Spinal cord (tissue), 10 donors: ENCODE results near the gene RBM28. TPM values are rescaled to one million over a fixed set of nuclear protein-coding genes. Genes with fewer than 3 reads are reported as not detected.

Experiments
- DNase-seq, 6 donors: peaks; one replicate each; pipeline versions ENCODE4 v3.0.0 to v3.0.0-alpha.2; 2013 to 2015; ENCODE audit warnings: low spot score in 6 of 6, low read depth in 4 of 6
- H3K27ac ChIP-seq: one replicate; pipeline ENCODE4 v1.5.1; 2013; ENCODE audit warnings: low read depth, low read length, control low read depth
- H3K27me3 ChIP-seq: one replicate; pipeline ENCODE4 v1.6.1; 2013; ENCODE audit warnings: low read length; ENCODE audit not compliant: control insufficient read depth, insufficient read depth
- H3K36me3 ChIP-seq: one replicate; pipeline ENCODE4 v1.6.1; 2013; ENCODE audit warnings: low read length; ENCODE audit not compliant: control insufficient read depth, insufficient read depth
- H3K4me1 ChIP-seq: one replicate; pipeline ENCODE4 v1.6.1; 2013; ENCODE audit warnings: low read length; ENCODE audit not compliant: control insufficient read depth, insufficient read depth
- H3K4me3 ChIP-seq: one replicate; pipeline ENCODE4 v1.5.1; 2013; ENCODE audit warnings: low read depth, low read length, control low read depth
- H3K9me3 ChIP-seq: one replicate; pipeline ENCODE4 v1.6.1; 2013; ENCODE audit warnings: low read length; ENCODE audit not compliant: control insufficient read depth, insufficient read depth
- WGBS: methylation state at CpG from one replicate; pipeline ENCODE4 v1.1.5; 2013; ENCODE audit warnings: missing lambda C conversion rate; ENCODE audit not compliant: insufficient coverage; 5-methylcytosine and 5-hydroxymethylcytosine counted together
- polyA plus RNA-seq, 2 donors: library from polyadenylated mRNA; unstranded; fragments of 120-200 nt; gene quantifications; one replicate each; pipeline ENCODE4 v1.2.1, GENCODE V29; 2013; ENCODE audit not compliant: insufficient read length in 2 of 2
- total RNA-seq, 2 donors: library from RNA; depleted of rRNA in 1 of 2; stranded (reverse); fragments of 120-200 nt in 1 of 2; fragments of >200 nt in 1 of 2; gene quantifications; one replicate each; pipeline versions ENCODE4 v1.2.3 to v1.2.4, GENCODE V29; 2013 to 2014
- donor health status: healthy.

Gene RBM28
- total and polyA plus RNA-seq, 4 donors, result 15.4 to 48.8 (median 36.6) TPM

DNA sequence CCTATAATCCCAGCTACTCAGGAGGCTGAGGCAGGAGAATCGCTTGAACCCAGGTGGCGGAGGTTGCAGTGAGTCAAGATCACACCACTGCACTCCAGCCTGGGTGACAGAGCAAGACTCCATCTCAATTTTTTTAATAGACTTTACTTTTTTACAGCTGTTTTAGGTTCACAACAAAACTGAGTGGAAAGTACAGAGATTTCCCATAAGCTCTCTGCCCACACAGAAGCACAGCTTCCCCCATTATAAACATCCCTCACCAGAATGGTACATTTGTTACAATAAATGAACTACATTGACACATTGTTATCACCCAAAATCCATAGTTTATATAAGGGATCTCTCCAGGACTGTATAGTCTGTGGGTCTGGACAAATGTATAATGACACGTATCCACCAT lies 32.4 kb upstream of the RBM28 start:
- no peaks in the 10 kb centered on the region for H3K36me3 ChIP-seq
- H3K9me3 ChIP-seq, result no peaks in the 10 kb centered on the region
- DNase-seq, result no peak
- no peaks in the 10 kb centered on the region for H3K27me3 ChIP-seq
- WGBS, result 93% methylated on average over 3 of the region's 3 CpGs
- no peak overlapping the region for H3K4me3 ChIP-seq
- H3K4me1 ChIP-seq, result peaks cover 3% of the 10 kb centered on the region
- H3K27ac ChIP-seq, result no peak overlapping the region

DNA sequence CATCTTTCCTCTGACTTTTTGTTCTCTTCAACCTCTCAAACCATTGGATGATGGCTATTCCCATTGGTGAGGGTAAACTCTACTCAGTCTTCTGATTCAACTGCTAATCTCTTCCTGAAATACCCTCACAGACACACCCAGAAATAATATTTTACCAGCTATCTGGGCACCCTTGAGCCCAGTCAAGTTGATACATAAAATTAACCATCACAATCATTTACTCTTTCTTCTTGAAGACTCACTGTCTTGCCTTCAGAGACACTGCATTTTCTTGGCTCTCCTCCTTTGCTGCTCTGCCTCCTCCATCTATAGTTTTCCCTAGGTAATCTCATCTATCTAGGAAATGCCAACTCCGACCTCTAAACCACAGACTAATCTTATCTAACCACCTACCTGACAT lies 30.3 kb upstream of the RBM28 start:
- Histone ChIP-seq H3K36me3 (no peaks in the 10 kb centered on the region), H3K27me3 (no peaks in the 10 kb centered on the region), H3K9me3 (no peaks in the 10 kb centered on the region), H3K27ac (no peak overlapping the region), H3K4me3 (no peak overlapping the region), H3K4me1 (no peaks in the 10 kb centered on the region)
- 72% methylated on average over 1 of the region's 1 CpG for WGBS
- no peak for DNase-seq

DNA sequence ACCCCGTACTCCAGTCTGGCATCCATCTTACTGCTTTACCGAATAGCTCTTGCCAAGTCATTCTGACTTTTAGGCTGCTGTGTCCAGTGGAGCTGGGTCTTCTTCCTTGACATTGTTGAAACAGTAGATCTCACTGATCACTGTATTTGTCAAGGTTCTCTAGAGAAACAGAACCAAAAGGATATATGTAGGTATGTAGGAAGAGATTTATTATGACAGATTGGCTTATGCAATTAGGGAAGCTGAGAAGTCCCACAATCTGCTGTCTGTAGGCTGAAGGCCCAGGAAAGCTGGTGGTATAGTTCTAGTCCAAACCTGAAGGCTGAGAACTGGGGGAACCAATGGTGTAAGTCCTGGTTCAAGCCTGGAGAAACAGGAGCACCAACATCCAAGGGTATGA lies 29.9 kb upstream of the RBM28 start:
- Histone ChIP-seq H3K4me1 (no peaks in the 10 kb centered on the region), H3K27ac (no peak overlapping the region), H3K27me3 (no peaks in the 10 kb centered on the region), H3K4me3 (no peak overlapping the region), H3K36me3 (no peaks in the 10 kb centered on the region), H3K9me3 (no peaks in the 10 kb centered on the region)
- 80% methylated on average over 2 of the region's 2 CpGs for WGBS
- no peak for DNase-seq

DNA sequence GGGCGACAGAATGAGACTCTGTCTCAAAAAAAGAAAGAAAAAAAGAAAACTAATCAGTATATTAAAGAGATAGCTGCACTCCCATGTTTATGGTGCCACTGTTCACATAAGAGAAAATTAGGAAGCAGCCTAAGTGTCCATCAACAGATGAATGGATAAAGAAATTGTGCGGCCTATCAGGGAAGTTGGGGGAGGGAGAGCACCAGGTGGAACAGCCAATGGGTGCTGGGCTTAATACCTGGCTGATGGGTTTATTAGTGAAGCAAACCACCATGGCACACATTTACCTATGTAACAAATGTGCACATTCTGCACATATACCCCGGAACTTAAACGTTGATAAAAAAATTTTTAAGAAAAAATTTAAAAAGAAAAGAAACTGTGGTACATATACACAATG lies 26.8 kb upstream of the RBM28 start:
- no peaks in the 10 kb centered on the region for H3K9me3 ChIP-seq
- peaks cover 10% of the 10 kb centered on the region for H3K27me3 ChIP-seq
- no peak for DNase-seq
- no peaks in the 10 kb centered on the region for H3K4me1 ChIP-seq
- no peaks in the 10 kb centered on the region for H3K36me3 ChIP-seq
- H3K4me3 ChIP-seq, result no peak overlapping the region
- 88% methylated on average over 1 of the region's 4 CpGs for WGBS
- H3K27ac ChIP-seq, result no peak overlapping the region

DNA sequence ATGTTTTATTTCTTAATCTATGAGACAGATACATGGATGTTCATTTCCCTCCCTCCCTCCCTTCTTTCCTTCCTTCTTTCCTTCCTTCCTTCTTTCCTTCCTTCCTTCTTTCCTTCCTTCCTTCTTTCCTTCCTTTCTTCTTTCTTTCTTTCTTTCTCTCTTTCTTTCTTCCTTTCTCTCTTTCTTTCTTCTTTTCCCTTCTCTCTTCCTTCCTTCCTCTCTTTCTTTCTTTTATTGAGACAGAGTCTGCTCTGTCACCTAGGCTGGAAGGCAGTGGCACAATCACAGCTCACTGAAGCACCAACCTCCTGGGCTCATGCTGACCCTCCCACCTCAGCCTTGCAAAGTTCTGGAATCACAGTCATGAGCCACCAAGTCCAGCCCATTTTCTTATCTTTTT lies 23.3 kb upstream of the RBM28 start:
- Histone ChIP-seq H3K4me3 (no peak overlapping the region), H3K9me3 (no peaks in the 10 kb centered on the region), H3K27me3 (peaks cover 39% of the 10 kb centered on the region), H3K4me1 (peaks cover 7% of the 10 kb centered on the region), H3K27ac (no peak overlapping the region), H3K36me3 (no peaks in the 10 kb centered on the region)
- DNase-seq, result no peak

DNA sequence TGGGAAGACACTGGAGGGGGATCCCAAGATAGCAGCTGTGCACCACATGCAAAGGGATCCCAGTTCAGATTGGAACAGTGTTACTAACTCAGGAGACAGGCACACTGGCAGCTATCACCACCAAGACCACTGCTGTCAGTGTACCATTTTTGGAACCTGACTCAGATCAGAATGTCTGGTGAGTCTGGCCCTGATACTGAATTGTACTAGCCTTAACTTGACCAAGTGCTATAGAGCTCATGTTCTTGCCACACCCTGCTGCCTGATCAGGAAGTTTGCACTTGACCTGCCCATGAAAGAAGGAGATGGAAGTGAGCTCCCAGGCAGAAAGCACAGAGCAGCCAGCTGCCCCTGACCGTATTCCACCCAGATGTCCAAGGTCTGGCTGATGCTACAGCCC lies 22.6 kb upstream of the RBM28 start:
- Histone ChIP-seq H3K4me3 (no peak overlapping the region), H3K9me3 (no peaks in the 10 kb centered on the region), H3K4me1 (peaks cover 10% of the 10 kb centered on the region), H3K36me3 (no peaks in the 10 kb centered on the region), H3K27me3 (peaks cover 42% of the 10 kb centered on the region), H3K27ac (no peak overlapping the region)
- WGBS, result 50% methylated on average over 1 of the region's 1 CpG
- DNase-seq, result no peak

DNA sequence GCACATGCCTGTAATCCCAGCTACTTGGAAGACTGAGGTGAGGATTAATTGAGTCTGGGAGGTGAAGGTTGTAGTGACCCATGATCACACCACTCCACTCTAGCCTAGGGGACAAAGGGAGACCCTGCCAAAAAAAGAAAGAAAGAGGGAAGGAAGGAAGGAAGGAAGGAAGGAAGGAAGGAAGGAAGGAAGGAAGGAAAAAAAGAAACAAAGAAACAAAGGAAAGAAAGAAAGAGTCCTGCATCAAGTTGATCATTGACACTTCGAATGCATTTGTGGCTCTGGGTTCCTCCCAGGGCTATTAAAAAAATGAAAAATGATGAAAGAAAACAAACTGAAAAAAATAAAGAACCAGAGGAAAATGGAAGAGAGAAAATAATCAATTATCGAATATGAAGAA lies 21.7 kb upstream of the RBM28 start:
- no peak overlapping the region for H3K4me3 ChIP-seq
- H3K4me1 ChIP-seq, result peaks cover 18% of the 10 kb centered on the region
- no peaks in the 10 kb centered on the region for H3K9me3 ChIP-seq
- no peak overlapping the region for H3K27ac ChIP-seq
- peaks cover 44% of the 10 kb centered on the region for H3K27me3 ChIP-seq
- H3K36me3 ChIP-seq, result no peaks in the 10 kb centered on the region
- DNase-seq, result no peak
- WGBS, result no CpG with 5 or more reads among the region's 2 CpGs

DNA sequence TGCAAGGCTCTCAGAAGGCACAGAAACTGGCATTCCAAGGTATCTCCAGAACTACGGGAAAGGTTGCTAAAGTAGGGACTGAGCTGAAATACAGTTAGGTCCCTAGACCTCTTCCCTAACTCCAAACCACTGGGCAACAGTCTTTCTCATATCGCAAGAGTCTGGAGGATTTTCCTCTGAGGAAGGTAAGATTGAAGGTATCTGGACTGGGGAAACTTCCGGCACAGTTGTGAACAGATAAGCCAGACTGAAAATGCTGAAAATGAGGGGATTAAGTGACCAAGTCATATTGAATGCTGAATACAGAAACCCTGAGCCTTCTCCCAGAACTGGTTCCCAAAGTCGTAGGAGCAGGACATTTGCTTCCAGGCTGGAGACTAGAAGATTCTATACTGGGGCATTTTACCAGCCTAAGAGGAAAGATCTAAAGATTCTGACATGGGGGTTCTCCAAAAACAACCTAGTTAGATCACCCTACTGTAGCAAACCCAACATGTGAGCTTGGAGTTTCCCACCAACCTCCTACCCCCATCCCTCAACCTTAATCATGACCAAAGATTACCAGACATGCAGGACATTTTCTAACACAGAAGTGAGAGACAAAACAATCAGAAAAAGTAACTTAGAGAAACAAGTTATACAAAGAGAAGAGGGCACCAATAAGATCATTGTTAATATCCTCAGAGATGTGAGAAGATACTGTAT lies 20.6 kb upstream of the RBM28 start:
- Histone ChIP-seq H3K36me3 (peaks cover 3% of the 10 kb centered on the region), H3K9me3 (no peaks in the 10 kb centered on the region), H3K4me3 (no peak overlapping the region), H3K27me3 (peaks cover 44% of the 10 kb centered on the region), H3K27ac (no peak overlapping the region), H3K4me1 (peaks cover 28% of the 10 kb centered on the region)
- DNase-seq, result no peak
- 76% methylated on average over 3 of the region's 4 CpGs for WGBS

DNA sequence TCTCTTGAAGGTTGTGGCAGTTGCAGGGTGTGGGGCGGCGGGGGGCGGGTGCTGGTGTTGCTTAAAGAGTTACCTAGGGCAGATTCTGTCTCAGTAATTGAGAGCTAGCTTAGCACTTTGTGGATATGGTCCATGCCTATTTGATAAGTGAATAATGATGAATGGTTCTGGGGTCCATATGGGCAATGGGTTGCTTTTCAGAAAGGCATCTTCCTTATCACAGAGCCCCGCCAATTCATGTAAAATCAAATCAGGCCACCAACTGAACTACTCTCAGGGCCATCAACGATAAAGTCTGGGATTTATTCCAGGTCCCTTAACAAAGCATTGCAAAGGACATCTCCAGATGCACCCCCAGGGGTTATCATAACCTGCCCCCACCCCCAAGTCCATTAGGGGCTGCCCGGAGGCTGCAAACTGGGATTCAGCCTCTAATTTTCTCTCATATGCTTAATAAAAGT lies 19.6 kb upstream of the RBM28 start:
- 71% methylated on average over 2 of the region's 6 CpGs for WGBS
- DNase-seq, result no peak
- Histone ChIP-seq H3K36me3 (peaks cover 7% of the 10 kb centered on the region), H3K27ac (no peak overlapping the region), H3K4me1 (peaks cover 32% of the 10 kb centered on the region), H3K9me3 (no peaks in the 10 kb centered on the region), H3K4me3 (no peak overlapping the region), H3K27me3 (peaks cover 44% of the 10 kb centered on the region)

DNA sequence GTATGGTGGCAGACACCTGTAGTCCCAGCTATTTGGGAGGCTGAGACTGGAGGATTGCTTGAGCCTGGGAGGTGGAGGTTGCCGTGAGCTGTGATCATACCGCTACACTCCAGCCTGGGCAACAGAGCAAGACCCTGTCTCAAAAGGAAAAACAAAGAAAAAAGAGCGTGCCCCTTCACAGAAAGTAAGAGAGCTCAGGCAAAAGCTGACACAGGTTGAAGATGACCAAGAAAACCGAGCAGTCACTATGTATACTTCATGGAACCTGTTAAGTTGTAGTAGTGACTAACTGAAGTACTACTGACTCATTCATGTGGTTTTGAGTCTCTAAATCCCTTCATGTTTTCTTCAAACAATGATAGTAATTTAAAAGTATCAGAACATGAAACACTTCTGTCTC lies 19.0 kb upstream of the RBM28 start:
- 79% methylated on average over 3 of the region's 4 CpGs for WGBS
- no peak for DNase-seq
- no peak overlapping the region for H3K27ac ChIP-seq
- peaks cover 33% of the 10 kb centered on the region for H3K4me1 ChIP-seq
- no peaks in the 10 kb centered on the region for H3K9me3 ChIP-seq
- no peak overlapping the region for H3K4me3 ChIP-seq
- H3K36me3 ChIP-seq, result peaks cover 7% of the 10 kb centered on the region
- H3K27me3 ChIP-seq, result peaks cover 44% of the 10 kb centered on the region
